GM12891 (cell line): Measurements from ENCODE around the gene GJB2.

Source experiments
- POLR2A ChIP-seq: IDR thresholded peaks from 2 replicates; pipeline ENCODE4 v1.6.1; 2011; ENCODE audit warnings: low read depth, low read length, control low read depth
- POLR2AphosphoS5 ChIP-seq: IDR thresholded peaks from 2 replicates; pipeline ENCODE4 v1.6.1; 2011; ENCODE audit warnings: low read depth, low read length, control low read depth
- POU2F2 ChIP-seq: IDR thresholded peaks from 2 replicates; pipeline ENCODE4 v1.6.1; 2011; ENCODE audit warnings: low read depth, mild to moderate bottlenecking, control low read depth, low read length, moderate library complexity
- SPI1 ChIP-seq: IDR thresholded peaks from 2 replicates; pipeline ENCODE4 v1.6.1; 2011; ENCODE audit warnings: low read depth, low read length, control low read depth
- TAF1 ChIP-seq: IDR thresholded peaks from 2 replicates; pipeline ENCODE4 v1.6.1; 2011; ENCODE audit warnings: low read depth, low read length, control low read depth

DNA sequence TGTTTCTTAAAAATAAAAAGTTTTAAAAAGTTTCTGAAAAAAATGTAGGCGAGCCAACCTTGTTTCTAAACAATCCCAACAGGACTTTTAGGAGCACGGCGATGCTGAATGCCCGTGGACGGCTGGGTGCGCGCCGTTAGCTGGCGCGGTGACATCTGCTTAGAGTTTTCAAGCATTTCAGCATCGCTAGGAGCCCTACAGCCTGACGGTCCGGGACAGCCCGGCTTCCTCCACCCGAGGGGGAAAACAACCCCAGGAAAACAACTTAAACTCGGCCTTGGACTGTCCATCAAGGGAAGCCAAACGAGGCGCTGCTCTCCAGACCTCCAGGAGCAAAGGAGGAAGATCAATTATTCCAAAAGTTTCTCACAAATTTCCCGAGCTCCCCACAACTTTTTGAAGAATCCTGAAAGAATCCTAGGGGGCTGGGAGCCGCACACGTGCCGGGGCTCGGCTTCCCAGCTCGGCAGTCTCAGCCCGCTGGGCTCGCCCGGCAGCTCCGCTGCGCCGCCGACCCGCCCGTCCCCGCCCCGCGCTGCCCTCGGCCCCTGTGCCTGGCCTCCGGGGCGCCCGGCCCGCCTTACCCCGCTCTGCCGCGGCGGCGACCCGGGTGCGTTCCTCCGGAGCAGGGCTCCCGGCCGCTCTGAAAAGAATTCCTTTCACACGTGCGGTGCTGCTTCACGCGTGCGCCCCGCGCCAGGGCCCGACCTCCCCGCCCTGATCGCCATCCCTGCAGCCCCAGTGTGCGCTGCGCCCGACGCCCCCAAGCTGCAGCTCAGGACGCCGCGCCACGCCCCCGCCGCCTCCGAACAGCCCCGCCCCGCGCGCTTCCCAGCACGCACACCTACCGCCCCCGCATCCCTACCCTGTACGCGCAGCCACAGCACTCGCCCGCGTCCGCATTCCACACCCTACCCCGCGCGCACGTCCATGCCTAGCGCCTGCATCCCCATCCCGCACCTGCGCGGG, 32.1 kb downstream of the GJB2 start, which contains the start of gene GJA3:
- TF ChIP-seq POLR2AphosphoS5 = no peak
- no peak for TF ChIP-seq POLR2A
- no peak for TF ChIP-seq SPI1
- no peak for TF ChIP-seq TAF1
- no peak for TF ChIP-seq POU2F2
